ENCODE data around the gene XCL2.
A peak's percentile ranks its signal among the peaks of the same experiment; 100 is the strongest.

XCL2 gene

GRCh38 chr1:168512864-168513595 lies 30.8 kb downstream of the XCL2 start:
- DNase-seq: no peak

- DNase-seq: no peak
These were observed 33.7 kb downstream of the XCL2 start for GRCh38 chr1:168509875-168510791.

GRCh38 chr1:168509210-168509609 lies 34.6 kb downstream of the XCL2 start:
- DNase-seq: no peak

GRCh38 chr1:168507828-168508227 lies 36.0 kb downstream of the XCL2 start:
- DNase-seq: no peak

- DNase-seq: no peak
These were observed 36.6 kb downstream of the XCL2 start for GRCh38 chr1:168507231-168507630.

- DNase-seq: no peak
These were observed 37.5 kb downstream of the XCL2 start for GRCh38 chr1:168506204-168506819.

GRCh38 chr1:168505006-168505405 lies 38.8 kb downstream of the XCL2 start:
- no peak for DNase-seq

GRCh38 chr1:168504064-168504837 lies 39.5 kb downstream of the XCL2 start:
- no peak for DNase-seq

GRCh38 chr1:168499688-168500049 lies 44.1 kb downstream of the XCL2 start:
- no peak for DNase-seq

GRCh38 chr1:168498956-168499687 lies 44.7 kb downstream of the XCL2 start:
- DNase-seq: no peak

- peak; percentile 50 for DNase-seq
These were observed 45.6 kb downstream of the XCL2 start for GRCh38 chr1:168498159-168498631.

- DNase-seq: no peak
These were observed 46.3 kb downstream of the XCL2 start for GRCh38 chr1:168497376-168497950.

- no peak for DNase-seq
These were observed 52.2 kb downstream of the XCL2 start for GRCh38 chr1:168491527-168492164.
